NK-92 (cell line): ENCODE results near the gene ZNF106.

Experiments used
- DNase-seq: peaks from one replicate; lab custom pipeline; 2025; ENCODE audit not compliant: unreplicated experiment; lab: John Stamatoyannopoulos, UW

Gene ZNF106

GRCh38 chr15:42409011-42409410 is 81.9 kb downstream of the ZNF106 start:
- DNase-seq, result no peak

- no peak for DNase-seq
Measured at GRCh38 chr15:42408178-42408577, 82.8 kb downstream of the ZNF106 start.

- no peak for DNase-seq
Measured at GRCh38 chr15:42405863-42406482, 85.0 kb downstream of the ZNF106 start.

GRCh38 chr15:42404461-42405235 is 86.3 kb downstream of the ZNF106 start:
- DNase-seq, result no peak

- DNase-seq, result no peak
Measured at GRCh38 chr15:42403389-42403788, 87.6 kb downstream of the ZNF106 start.

- no peak for DNase-seq
Measured at GRCh38 chr15:42402455-42403205, 88.3 kb downstream of the ZNF106 start.

GRCh38 chr15:42401544-42402454 is 89.1 kb downstream of the ZNF106 start:
- DNase-seq, result no peak

GRCh38 chr15:42395838-42396237 is 95.1 kb downstream of the ZNF106 start:
- no peak for DNase-seq

GRCh38 chr15:42394106-42394505 is 96.8 kb downstream of the ZNF106 start:
- no peak for DNase-seq

GRCh38 chr15:42392309-42393024 is 98.5 kb downstream of the ZNF106 start:
- no peak for DNase-seq

GRCh38 chr15:42387603-42388002 is 103.3 kb downstream of the ZNF106 start:
- no peak for DNase-seq

GRCh38 chr15:42385980-42386700 is 104.8 kb downstream of the ZNF106 start:
- DNase-seq, result no peak

- no peak for DNase-seq
Measured at GRCh38 chr15:42385206-42385979, 105.5 kb downstream of the ZNF106 start.

- no peak for DNase-seq
Measured at GRCh38 chr15:42384597-42384996, 106.3 kb downstream of the ZNF106 start.

- no peak for DNase-seq
Measured at GRCh38 chr15:42378011-42378410, 112.9 kb downstream of the ZNF106 start.

GRCh38 chr15:42375941-42376340 is 115.0 kb downstream of the ZNF106 start:
- DNase-seq, result no peak

- DNase-seq, result no peak
Measured at GRCh38 chr15:42375252-42375651, 115.7 kb downstream of the ZNF106 start.

GRCh38 chr15:42374810-42375209 is 116.1 kb downstream of the ZNF106 start:
- no peak for DNase-seq

- DNase-seq, result no peak
Measured at GRCh38 chr15:42373936-42374335, 117.0 kb downstream of the ZNF106 start.
